Measurements from ENCODE around the gene KCNIP3. TPM values are rescaled to one million over a fixed set of nuclear protein-coding genes. Genes with fewer than 3 reads are reported as not detected.
A peak's percentile ranks its signal among the peaks of the same experiment; 100 is the strongest.

Gene KCNIP3
- total RNA-seq, 1 donor from 2014 or later: 9.2 TPM

DNA sequence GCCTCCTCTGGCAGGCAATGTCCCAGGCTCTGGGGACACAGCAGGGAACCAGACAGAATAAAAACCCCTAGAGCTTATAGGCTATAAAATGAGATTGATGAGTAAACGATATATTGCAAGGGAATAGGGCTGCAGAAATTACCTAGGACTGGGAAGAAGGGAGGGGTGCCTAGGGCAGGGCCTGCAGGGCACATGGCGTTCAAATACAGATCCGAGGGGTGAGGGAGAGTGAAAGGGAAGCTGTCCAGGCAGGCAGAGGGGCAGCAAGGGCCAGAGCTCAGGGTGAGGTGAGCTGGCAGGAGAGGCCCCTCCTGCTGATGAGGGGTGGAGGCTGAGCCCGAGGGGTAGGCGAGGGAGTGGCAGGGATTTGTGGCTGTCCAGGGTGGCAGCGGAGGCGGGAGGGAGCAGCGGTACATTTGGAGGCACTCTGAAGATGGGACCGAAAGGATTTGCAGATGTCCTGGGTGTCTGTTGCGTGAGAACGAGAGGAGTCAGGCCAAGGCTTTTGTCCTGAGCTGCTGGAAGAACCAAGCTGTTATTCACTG lies 33.7 kb downstream of the KCNIP3 start:
- TF ChIP-seq, protein P1, sequence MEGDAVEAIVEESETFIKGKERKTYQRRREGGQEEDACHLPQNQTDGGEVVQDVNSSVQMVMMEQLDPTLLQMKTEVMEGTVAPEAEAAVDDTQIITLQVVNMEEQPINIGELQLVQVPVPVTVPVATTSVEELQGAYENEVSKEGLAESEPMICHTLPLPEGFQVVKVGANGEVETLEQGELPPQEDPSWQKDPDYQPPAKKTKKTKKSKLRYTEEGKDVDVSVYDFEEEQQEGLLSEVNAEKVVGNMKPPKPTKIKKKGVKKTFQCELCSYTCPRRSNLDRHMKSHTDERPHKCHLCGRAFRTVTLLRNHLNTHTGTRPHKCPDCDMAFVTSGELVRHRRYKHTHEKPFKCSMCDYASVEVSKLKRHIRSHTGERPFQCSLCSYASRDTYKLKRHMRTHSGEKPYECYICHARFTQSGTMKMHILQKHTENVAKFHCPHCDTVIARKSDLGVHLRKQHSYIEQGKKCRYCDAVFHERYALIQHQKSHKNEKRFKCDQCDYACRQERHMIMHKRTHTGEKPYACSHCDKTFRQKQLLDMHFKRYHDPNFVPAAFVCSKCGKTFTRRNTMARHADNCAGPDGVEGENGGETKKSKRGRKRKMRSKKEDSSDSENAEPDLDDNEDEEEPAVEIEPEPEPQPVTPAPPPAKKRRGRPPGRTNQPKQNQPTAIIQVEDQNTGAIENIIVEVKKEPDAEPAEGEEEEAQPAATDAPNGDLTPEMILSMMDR (IDR thresholded peaks at IDR 0.05; ENCODE audit: unreplicated experiment): no peak
- Mint-ChIP-seq H3K4me1 (peaks cover 26% of the 10 kb centered on the region), H3K27ac (peak overlapping the region; percentile 15), H3K27me3 (ENCODE audit: low read depth) (peaks cover under 1% of the 10 kb centered on the region), H3K36me3 (no peaks in the 10 kb centered on the region), H3K9me3 (peaks cover 6% of the 10 kb centered on the region), H3K4me3 (no peak overlapping the region)
- DNase-seq (ENCODE audit: low spot score in 2 of 2, unreplicated experiment in 2 of 2): no peak

DNA sequence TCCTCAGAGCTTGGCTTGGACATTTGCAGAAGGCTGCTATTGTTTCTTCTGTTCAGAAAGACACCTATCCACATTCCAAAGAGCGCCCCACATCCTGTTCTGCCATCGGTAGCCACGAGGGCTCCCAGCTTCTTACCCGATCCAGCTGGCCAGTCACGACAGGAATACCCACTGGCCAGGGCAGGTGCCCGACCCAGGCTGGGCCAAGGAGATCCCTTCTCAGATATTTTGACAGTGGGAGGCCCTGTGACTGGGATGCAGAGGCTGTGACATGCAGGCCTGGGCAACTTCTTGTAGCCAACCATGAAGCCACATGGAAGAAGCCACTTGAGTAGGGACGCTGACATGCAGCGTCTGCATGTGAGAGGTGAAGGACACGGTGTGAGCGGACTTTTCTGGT lies 34.5 kb downstream of the KCNIP3 start:
- TF ChIP-seq, protein P1 (IDR thresholded peaks at IDR 0.05; ENCODE audit: unreplicated experiment): no peak
- Mint-ChIP-seq H3K27ac (no peak overlapping the region), H3K4me1 (peaks cover 26% of the 10 kb centered on the region), H3K36me3 (no peaks in the 10 kb centered on the region), H3K27me3 (ENCODE audit: low read depth) (peaks cover 4% of the 10 kb centered on the region), H3K4me3 (no peak overlapping the region), H3K9me3 (peaks cover 10% of the 10 kb centered on the region)
- DNase-seq (ENCODE audit: low spot score in 2 of 2, unreplicated experiment in 2 of 2): no peak

DNA sequence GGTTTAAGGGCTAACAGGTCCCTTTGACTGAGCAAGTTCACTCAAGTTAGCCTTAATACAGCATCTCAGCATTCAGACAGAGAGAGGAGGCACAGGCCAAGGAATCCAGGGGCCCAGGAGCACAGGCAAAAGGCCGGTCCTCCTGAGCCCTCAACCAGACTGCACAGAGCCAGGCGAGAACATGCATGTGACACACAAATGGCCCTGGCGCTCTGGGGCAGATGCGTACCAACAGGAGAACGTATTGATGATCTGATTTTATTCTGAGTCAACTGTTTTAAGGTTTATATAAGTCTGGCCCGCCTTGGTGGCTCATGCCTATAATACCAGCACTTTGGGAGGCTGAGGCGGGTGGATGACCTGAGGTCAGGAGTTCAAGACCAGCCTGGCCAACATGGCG lies 34.9 kb downstream of the KCNIP3 start:
- no peak for DNase-seq (ENCODE audit: low spot score in 2 of 2, unreplicated experiment in 2 of 2)
- Mint-ChIP-seq H3K4me3 (no peak overlapping the region), H3K4me1 (peaks cover 26% of the 10 kb centered on the region), H3K9me3 (peaks cover 10% of the 10 kb centered on the region), H3K27ac (peak overlapping the region; percentile 58), H3K27me3 (ENCODE audit: low read depth) (peaks cover 4% of the 10 kb centered on the region), H3K36me3 (no peaks in the 10 kb centered on the region)
- TF ChIP-seq, protein P1 (IDR thresholded peaks at IDR 0.05; ENCODE audit: unreplicated experiment): no peak

DNA sequence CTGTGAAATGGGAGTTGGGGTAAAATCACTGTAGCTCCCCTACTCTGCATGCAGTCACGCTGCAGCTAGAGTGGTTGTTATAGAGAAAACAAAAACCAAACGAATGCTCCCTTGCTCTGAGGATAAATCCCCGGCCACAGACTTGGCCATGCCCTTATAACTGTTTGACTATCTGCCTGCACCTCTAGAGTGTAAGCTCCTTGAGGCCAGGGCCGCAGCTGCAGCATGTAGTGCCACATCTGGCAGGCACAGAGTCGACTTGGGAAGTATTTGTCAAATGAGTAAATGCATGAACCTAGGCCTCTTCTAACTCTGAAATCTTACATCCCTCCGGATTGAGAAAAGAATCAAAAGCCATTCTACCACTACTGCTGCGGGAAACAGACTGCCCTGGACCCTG lies 35.9 kb downstream of the KCNIP3 start:
- peaks cover 4% of the 10 kb centered on the region for H3K27me3 Mint-ChIP-seq (ENCODE audit: low read depth)
- H3K9me3 Mint-ChIP-seq: peaks cover 10% of the 10 kb centered on the region
- DNase-seq (ENCODE audit: low spot score in 2 of 2, unreplicated experiment in 2 of 2): no peak
- no peaks in the 10 kb centered on the region for H3K36me3 Mint-ChIP-seq
- H3K27ac Mint-ChIP-seq: peak overlapping the region; percentile 83
- peaks cover 26% of the 10 kb centered on the region for H3K4me1 Mint-ChIP-seq
- H3K4me3 Mint-ChIP-seq: no peak overlapping the region
- TF ChIP-seq, protein P1 (IDR thresholded peaks at IDR 0.05; ENCODE audit: unreplicated experiment): no peak

DNA sequence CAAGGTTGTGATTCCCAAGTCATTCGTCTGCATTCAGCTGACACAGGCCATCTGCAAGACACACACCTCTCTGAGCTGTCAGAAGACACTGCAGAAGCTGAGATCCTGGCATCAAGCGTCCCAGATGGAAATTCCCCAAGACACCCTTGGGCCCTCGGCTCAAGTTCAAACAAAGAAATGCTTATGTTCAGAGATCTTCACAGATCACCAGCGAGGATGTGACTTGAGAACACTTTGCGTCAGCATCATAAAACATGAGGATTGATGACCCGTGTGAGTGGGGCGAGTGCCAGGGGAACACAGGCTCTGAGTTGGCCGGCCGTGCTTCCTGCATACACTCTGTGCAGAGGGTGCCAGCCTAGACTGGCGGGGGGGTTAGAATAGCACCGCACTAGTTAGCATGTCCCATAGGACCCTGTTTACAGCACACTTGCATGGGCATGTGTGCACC lies 36.8 kb downstream of the KCNIP3 start:
- Mint-ChIP-seq H3K4me3 (no peak overlapping the region), H3K36me3 (no peaks in the 10 kb centered on the region), H3K27ac (peak overlapping the region; percentile 83), H3K4me1 (peaks cover 22% of the 10 kb centered on the region), H3K9me3 (peaks cover 10% of the 10 kb centered on the region), H3K27me3 (ENCODE audit: low read depth) (peaks cover 7% of the 10 kb centered on the region)
- DNase-seq (ENCODE audit: low spot score in 2 of 2, unreplicated experiment in 2 of 2): peak in 1 of 2 experiments; percentile 68
- TF ChIP-seq, protein P1 (IDR thresholded peaks at IDR 0.05; ENCODE audit: unreplicated experiment): no peak
